Endothelial cell (in vitro differentiated cells): ENCODE measurements around the gene ROMO1. TPM values are rescaled to one million over a fixed set of nuclear protein-coding genes. Genes with fewer than 3 reads are reported as not detected.
A peak's percentile ranks its signal among the peaks of the same experiment; 100 is the strongest.

ENCODE experiments used
- DNase-seq: peaks from one replicate; pipeline ENCODE4 v3.0.0; 2021; ENCODE audit warnings: low spot score
- H3K27ac Mint-ChIP-seq: one replicate; pipeline ENCODE4 v1.8.0; 2021; ENCODE audit warnings: mixed read lengths, inconsistent platforms; ENCODE audit not compliant: unreplicated experiment
- H3K27me3 Mint-ChIP-seq: one replicate; pipeline ENCODE4 v1.8.0; 2021; ENCODE audit warnings: mild to moderate bottlenecking, moderate library complexity, mixed read lengths, inconsistent platforms; ENCODE audit not compliant: unreplicated experiment
- H3K36me3 Mint-ChIP-seq: one replicate; pipeline ENCODE4 v1.8.0; 2021; ENCODE audit warnings: mild to moderate bottlenecking, low read depth, mixed read lengths, inconsistent platforms; ENCODE audit not compliant: unreplicated experiment
- H3K4me1 Mint-ChIP-seq: one replicate; pipeline ENCODE4 v1.8.0; 2021; ENCODE audit warnings: mild to moderate bottlenecking, mixed read lengths, inconsistent platforms; ENCODE audit not compliant: unreplicated experiment
- H3K4me3 Mint-ChIP-seq: one replicate; pipeline ENCODE4 v1.8.0; 2021; ENCODE audit warnings: mild to moderate bottlenecking, mixed read lengths, inconsistent platforms; ENCODE audit not compliant: unreplicated experiment
- H3K9me3 Mint-ChIP-seq: one replicate; pipeline ENCODE4 v1.8.0; 2021; ENCODE audit warnings: mixed read lengths, inconsistent platforms; ENCODE audit not compliant: unreplicated experiment
- total RNA-seq: library from RNA; stranded (reverse); fragmentation: NEBNext Ultra II Directional; extraction: Animal tissue kit (Norgen Biotek cat#: 25700); gene quantifications from one replicate; pipeline ENCODE4 v1.2.1, GENCODE V29; 2021; ENCODE audit not compliant: unreplicated experiment
- TF ChIP-seq, protein P1 (sequence below): fragments of 200-600 bp; sonication (generic); IDR thresholded peaks from one replicate; pipeline ENCODE4 v1.5.0; 2021; ENCODE audit warnings: antibody characterized with exemption; ENCODE audit not compliant: unreplicated experiment

Gene ROMO1
- total RNA-seq, 1 donor from 2014 or later = 159 TPM

DNA sequence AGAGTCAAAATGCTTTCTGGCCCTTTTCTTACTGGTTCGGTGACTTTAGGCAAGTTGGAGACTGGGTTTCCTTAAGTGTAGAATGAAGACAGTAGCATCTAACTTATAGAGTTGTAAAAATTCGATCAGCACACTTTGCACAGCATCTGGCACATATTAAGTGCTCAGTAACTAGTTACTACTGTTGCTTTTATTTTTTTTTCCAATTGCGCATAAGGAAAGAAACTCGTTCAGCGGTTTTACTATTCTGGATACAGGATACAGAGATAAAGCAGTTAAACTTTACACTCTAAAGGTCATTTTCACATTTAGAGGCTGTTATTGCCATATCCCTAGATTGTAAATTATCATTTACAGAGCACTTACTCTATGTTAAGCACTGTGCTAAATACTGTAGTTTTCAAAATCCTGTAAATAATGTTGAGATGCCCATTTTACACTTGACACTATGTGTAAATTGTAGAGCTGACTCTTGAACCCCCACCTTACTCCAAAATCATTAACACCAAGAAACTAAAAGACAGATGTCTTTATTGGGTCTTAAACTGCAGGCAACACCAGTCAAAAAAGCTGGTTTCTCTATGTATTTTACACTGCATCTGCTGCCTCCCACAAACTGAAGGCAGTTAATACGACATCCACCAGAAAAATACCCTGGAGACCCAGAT, 886 bp downstream of the ROMO1 start:
- DNase-seq = no peak
- H3K4me1 Mint-ChIP-seq = peaks cover 30% of the 10 kb centered on the region
- peak overlapping the region; percentile 93 for H3K27ac Mint-ChIP-seq
- peaks cover 31% of the 10 kb centered on the region for H3K36me3 Mint-ChIP-seq
- H3K9me3 Mint-ChIP-seq = no peaks in the 10 kb centered on the region
- TF ChIP-seq, protein P1, sequence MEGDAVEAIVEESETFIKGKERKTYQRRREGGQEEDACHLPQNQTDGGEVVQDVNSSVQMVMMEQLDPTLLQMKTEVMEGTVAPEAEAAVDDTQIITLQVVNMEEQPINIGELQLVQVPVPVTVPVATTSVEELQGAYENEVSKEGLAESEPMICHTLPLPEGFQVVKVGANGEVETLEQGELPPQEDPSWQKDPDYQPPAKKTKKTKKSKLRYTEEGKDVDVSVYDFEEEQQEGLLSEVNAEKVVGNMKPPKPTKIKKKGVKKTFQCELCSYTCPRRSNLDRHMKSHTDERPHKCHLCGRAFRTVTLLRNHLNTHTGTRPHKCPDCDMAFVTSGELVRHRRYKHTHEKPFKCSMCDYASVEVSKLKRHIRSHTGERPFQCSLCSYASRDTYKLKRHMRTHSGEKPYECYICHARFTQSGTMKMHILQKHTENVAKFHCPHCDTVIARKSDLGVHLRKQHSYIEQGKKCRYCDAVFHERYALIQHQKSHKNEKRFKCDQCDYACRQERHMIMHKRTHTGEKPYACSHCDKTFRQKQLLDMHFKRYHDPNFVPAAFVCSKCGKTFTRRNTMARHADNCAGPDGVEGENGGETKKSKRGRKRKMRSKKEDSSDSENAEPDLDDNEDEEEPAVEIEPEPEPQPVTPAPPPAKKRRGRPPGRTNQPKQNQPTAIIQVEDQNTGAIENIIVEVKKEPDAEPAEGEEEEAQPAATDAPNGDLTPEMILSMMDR = no peak
- H3K4me3 Mint-ChIP-seq = peak overlapping the region; percentile 95
- peaks cover 10% of the 10 kb centered on the region for H3K27me3 Mint-ChIP-seq

DNA sequence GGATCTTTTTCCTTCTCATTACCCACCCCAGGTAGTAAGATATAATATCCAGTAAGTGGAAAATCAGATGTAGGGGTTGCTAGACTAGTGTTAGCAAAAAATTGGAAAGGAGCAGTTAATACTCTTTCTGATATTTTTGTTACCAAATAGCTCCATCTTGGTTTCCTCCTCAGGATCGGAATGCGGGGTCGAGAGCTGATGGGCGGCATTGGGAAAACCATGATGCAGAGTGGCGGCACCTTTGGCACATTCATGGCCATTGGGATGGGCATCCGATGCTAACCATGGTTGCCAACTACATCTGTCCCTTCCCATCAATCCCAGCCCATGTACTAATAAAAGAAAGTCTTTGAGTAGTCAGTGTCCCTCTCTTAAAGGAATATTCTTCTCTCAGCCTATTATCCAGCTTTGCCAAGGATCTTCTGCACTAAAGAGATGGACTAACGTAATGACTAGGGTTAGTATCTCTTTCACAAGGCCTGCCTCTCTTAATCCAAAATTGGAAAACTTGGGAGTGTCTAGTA, 1.5 kb downstream of the ROMO1 start:
- no peak for DNase-seq
- TF ChIP-seq, protein P1 = no peak
- Mint-ChIP-seq H3K4me1 (peaks cover 30% of the 10 kb centered on the region), H3K27ac (peak overlapping the region; percentile 89), H3K4me3 (peak overlapping the region; percentile 95), H3K27me3 (peaks cover 10% of the 10 kb centered on the region), H3K9me3 (no peaks in the 10 kb centered on the region), H3K36me3 (peaks cover 34% of the 10 kb centered on the region)

DNA sequence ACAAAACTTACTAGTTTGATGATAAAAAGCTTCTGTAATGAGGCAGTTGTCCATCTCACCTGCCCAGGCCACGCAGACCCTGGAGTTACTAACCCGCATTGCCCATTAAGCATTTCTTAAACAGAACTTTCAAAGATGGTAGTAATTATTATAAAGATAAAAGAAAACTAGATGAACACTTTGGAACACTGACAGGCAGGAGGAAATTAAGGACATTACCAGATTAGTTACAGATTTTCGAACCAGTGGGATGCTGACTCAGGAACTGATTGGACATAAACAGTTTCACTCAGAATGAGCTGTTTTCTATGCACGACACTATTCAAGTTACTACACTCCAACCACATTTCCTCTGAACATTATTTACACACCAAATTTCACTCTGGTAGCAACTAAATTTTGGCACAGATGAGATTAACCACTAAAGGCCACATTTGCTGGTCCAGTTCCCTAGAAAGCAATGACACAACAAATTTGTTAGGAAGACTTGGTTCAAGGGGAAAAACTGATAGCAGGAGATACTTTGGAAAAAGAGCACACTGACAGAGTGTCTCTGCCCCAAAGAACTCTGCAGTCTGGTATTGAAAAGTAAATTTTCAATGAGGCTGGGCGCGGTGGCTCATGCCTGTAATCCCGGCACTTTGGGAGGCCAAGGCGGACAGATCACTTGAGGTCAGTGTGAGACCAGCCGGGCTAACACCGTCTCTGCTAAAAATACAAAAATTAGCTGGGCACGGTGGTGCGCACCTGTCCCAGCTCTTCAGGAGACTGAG, 3.0 kb downstream of the ROMO1 start:
- H3K36me3 Mint-ChIP-seq = peaks cover 29% of the 10 kb centered on the region
- H3K4me1 Mint-ChIP-seq = peaks cover 29% of the 10 kb centered on the region

DNA sequence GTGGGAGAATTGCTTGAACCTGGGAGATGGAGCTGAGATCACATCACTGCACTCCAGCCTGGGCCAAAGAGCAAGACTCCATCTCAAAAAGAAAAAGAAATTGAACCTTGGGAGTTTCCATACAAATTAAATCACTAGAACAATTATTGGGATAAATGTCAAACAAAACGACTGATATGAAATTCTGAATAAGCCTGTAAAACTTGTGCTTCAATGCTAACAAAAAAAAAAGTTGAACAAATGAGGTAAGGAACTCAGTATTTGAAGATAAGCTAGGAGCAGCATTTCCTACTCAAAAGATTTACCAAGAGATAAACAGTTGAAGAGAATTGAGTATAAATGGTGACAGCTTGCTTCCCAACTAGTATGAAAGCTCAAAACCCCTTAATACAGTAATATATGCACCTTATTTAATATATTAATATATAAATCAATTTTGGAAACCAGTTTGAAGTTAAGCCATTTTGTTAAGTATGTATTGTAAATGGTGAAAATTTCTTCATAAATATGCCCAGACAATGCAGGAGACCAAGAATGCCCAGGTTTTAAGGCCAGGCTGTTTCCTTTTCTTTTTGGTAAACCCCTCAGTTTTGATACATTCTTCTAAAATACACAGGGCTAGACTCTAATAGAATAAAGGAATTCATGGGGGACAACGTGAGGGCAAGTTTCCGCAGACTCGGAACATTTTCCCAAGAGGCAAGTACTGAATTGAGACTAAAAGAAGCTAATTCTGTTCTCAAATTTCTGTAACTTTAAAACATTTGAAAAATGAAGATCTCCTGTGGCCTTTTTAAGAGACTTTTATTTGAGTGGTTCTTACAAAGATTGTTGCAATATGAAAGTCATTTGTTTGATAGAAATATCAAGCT, 3.9 kb downstream of the ROMO1 start:
- TF ChIP-seq, protein P1 = no peak
- H3K36me3 Mint-ChIP-seq = peaks cover 29% of the 10 kb centered on the region
- H3K27me3 Mint-ChIP-seq = peaks cover 10% of the 10 kb centered on the region
- H3K9me3 Mint-ChIP-seq = no peaks in the 10 kb centered on the region
- H3K4me3 Mint-ChIP-seq = peak overlapping the region; percentile 37
- H3K4me1 Mint-ChIP-seq = peaks cover 21% of the 10 kb centered on the region
- DNase-seq = no peak
- H3K27ac Mint-ChIP-seq = no peak overlapping the region

More for the DNA sequence above, 3.0 kb downstream of the ROMO1 start:
- Mint-ChIP-seq H3K27ac (no peak overlapping the region), H3K9me3 (no peaks in the 10 kb centered on the region), H3K27me3 (peaks cover 10% of the 10 kb centered on the region), H3K4me3 (peak overlapping the region; percentile 37)
- DNase-seq = no peak
- TF ChIP-seq, protein P1 = no peak
